ENCODE results near the gene HACL1.

The HACL1 gene

GRCh38 chr3:15521573-15521965 is 79.8 kb downstream of the HACL1 start, which contains the start of gene COLQ:
COLQ (minus strand) TSS chr3:15521706; CDS start chr3:15521625, 81 bp downstream.
- DNase-seq (ENCODE audit: low spot score): no peak
- in situ Hi-C loops (cut with MboI; ENCODE audit: low sequenced_read_pairs, unreplicated experiment): no loop called here
- no peak for TF ChIP-seq CTCF (IDR thresholded peaks at IDR 0.05; ENCODE audit: borderline replicate concordance, control extremely low read depth, extremely low read depth, insufficient read depth, missing control alignments)

- TF ChIP-seq CTCF (IDR thresholded peaks at IDR 0.05; ENCODE audit: borderline replicate concordance, control extremely low read depth, extremely low read depth, insufficient read depth, missing control alignments): no peak
- in situ Hi-C loops (cut with MboI; ENCODE audit: low sequenced_read_pairs, unreplicated experiment): no loop called here
- DNase-seq (ENCODE audit: low spot score): no peak
Observed at GRCh38 chr3:15520804-15521572, 80.4 kb downstream of the HACL1 start.

GRCh38 chr3:15520185-15520584 is 81.2 kb downstream of the HACL1 start:
- TF ChIP-seq CTCF (IDR thresholded peaks at IDR 0.05; ENCODE audit: borderline replicate concordance, control extremely low read depth, extremely low read depth, insufficient read depth, missing control alignments): no peak
- in situ Hi-C loops (cut with MboI; ENCODE audit: low sequenced_read_pairs, unreplicated experiment): no loop called here
- DNase-seq (ENCODE audit: low spot score): no peak

GRCh38 chr3:15519096-15519495 is 82.3 kb downstream of the HACL1 start:
- in situ Hi-C loops (cut with MboI; ENCODE audit: low sequenced_read_pairs, unreplicated experiment): no loop called here
- DNase-seq (ENCODE audit: low spot score): no peak
- TF ChIP-seq CTCF (IDR thresholded peaks at IDR 0.05; ENCODE audit: borderline replicate concordance, control extremely low read depth, extremely low read depth, insufficient read depth, missing control alignments): no peak

- in situ Hi-C loops (cut with MboI; ENCODE audit: low sequenced_read_pairs, unreplicated experiment): no loop called here
- DNase-seq (ENCODE audit: low spot score): no peak
- no peak for TF ChIP-seq CTCF (IDR thresholded peaks at IDR 0.05; ENCODE audit: borderline replicate concordance, control extremely low read depth, extremely low read depth, insufficient read depth, missing control alignments)
Observed at GRCh38 chr3:15514663-15515340, 86.6 kb downstream of the HACL1 start.

- TF ChIP-seq CTCF (IDR thresholded peaks at IDR 0.05; ENCODE audit: borderline replicate concordance, control extremely low read depth, extremely low read depth, insufficient read depth, missing control alignments): no peak
- in situ Hi-C loops (cut with MboI; ENCODE audit: low sequenced_read_pairs, unreplicated experiment): no loop called here
- no peak for DNase-seq (ENCODE audit: low spot score)
Observed at GRCh38 chr3:15513810-15514662, 87.3 kb downstream of the HACL1 start.

Data from GM13976 (cell line).